Measurements from ENCODE around the gene GATAD2A.

- TF ChIP-seq POLR2A (IDR thresholded peaks at IDR 0.05; ENCODE audit: extremely low read depth, insufficient read length) (no peak), CTCF (IDR thresholded peaks at IDR 0.05; ENCODE audit: low read depth, low read length) (no peak), MAX (IDR thresholded peaks at IDR 0.05; ENCODE audit: low read depth, low read length) (0 out of 2 replicates have a peak, but pooled peaks have one; percentile 10)
Measured at GRCh38 chr19:19405971-19406877, 749 bp downstream of the GATAD2A start.
